ENCODE results near the gene PURA. TPM values are rescaled to one million over a fixed set of nuclear protein-coding genes. Genes with fewer than 3 reads are reported as not detected.

The PURA gene
- total RNA-seq, 1 donor from 2014 or later, result 9.2 TPM

- FAIRE-seq, result no peak
- no peak overlapping the region for H2AFZ ChIP-seq (ENCODE audit: low read depth, low read length)
- H3K9ac ChIP-seq (ENCODE audit: low read length), result no peak overlapping the region
- no peaks in the 10 kb centered on the region for H3K9me3 Mint-ChIP-seq (ENCODE audit: unreplicated experiment)
- H3K4me1 ChIP-seq (ENCODE audit: insufficient read depth, low read length), result no peaks in the 10 kb centered on the region
- H4K20me1 ChIP-seq (ENCODE audit: insufficient read depth, low read length), result no peaks in the 10 kb centered on the region
- peaks cover 25% of the 10 kb centered on the region for H3K27me3 Mint-ChIP-seq (ENCODE audit: low read depth, unreplicated experiment)
- no peaks in the 10 kb centered on the region for H3K79me2 ChIP-seq (ENCODE audit: insufficient read depth, low read length)
- H3K36me3 Mint-ChIP-seq (ENCODE audit: low read depth, unreplicated experiment), result no peaks in the 10 kb centered on the region
- H3K4me3 Mint-ChIP-seq (ENCODE audit: unreplicated experiment), result no peak overlapping the region
- H3K4me1 Mint-ChIP-seq (ENCODE audit: low read depth, unreplicated experiment), result no peaks in the 10 kb centered on the region
- H3K27ac Mint-ChIP-seq (ENCODE audit: unreplicated experiment), result no peak overlapping the region
- no peak overlapping the region for H3K27ac ChIP-seq (ENCODE audit: low read depth, low read length)
- no peak for DNase-seq (ENCODE audit: low read depth)
- H3K4me3 ChIP-seq (ENCODE audit: insufficient read depth, low read depth, low read length), result no peak overlapping the region
- no peaks in the 10 kb centered on the region for H3K36me3 ChIP-seq (ENCODE audit: insufficient read depth, low read length)
- TF ChIP-seq, protein P1, sequence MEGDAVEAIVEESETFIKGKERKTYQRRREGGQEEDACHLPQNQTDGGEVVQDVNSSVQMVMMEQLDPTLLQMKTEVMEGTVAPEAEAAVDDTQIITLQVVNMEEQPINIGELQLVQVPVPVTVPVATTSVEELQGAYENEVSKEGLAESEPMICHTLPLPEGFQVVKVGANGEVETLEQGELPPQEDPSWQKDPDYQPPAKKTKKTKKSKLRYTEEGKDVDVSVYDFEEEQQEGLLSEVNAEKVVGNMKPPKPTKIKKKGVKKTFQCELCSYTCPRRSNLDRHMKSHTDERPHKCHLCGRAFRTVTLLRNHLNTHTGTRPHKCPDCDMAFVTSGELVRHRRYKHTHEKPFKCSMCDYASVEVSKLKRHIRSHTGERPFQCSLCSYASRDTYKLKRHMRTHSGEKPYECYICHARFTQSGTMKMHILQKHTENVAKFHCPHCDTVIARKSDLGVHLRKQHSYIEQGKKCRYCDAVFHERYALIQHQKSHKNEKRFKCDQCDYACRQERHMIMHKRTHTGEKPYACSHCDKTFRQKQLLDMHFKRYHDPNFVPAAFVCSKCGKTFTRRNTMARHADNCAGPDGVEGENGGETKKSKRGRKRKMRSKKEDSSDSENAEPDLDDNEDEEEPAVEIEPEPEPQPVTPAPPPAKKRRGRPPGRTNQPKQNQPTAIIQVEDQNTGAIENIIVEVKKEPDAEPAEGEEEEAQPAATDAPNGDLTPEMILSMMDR (IDR thresholded peaks at IDR 0.05; ENCODE audit: insufficient read depth, low read depth, low read length), result no peak
- TF ChIP-seq EZH2 (IDR thresholded peaks at IDR 0.05; ENCODE audit: insufficient read depth, low read length), result no peak
- no peaks in the 10 kb centered on the region for H3K9me3 ChIP-seq (ENCODE audit: insufficient read depth, low read depth, low read length)
- no peak overlapping the region for H3K4me2 ChIP-seq (ENCODE audit: low read length)
- no peaks in the 10 kb centered on the region for H3K27me3 ChIP-seq (ENCODE audit: insufficient read depth, low read length)
Observed at GRCh38 chr5:140165923-140166270, 52.0 kb downstream of the PURA start.

DNA sequence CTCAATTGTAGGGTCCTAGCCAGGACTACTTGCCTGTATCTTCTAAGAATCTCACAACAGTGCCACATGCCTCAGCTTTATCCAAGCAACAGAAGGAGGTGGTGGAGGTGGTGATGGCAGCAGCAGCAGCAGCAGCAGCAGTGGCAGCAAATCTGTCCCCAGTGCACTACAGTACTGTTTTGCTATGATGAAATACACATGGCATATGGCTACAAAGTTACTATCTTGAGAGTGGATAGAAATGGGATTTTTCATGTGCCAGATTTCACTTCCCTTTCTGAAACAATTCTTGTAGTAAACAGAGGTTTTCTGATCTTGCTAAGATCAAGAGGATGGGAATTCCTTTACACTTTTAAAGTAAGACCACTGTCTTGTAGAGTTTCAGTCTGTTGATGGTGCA lies 53.0 kb downstream of the PURA start:
- Mint-ChIP-seq H3K4me1 (ENCODE audit: low read depth, unreplicated experiment) (no peaks in the 10 kb centered on the region), H3K27ac (ENCODE audit: unreplicated experiment) (no peak overlapping the region), H3K27me3 (ENCODE audit: low read depth, unreplicated experiment) (peaks cover 25% of the 10 kb centered on the region), H3K36me3 (ENCODE audit: low read depth, unreplicated experiment) (no peaks in the 10 kb centered on the region), H3K4me3 (ENCODE audit: unreplicated experiment) (no peak overlapping the region), H3K9me3 (ENCODE audit: unreplicated experiment) (no peaks in the 10 kb centered on the region)
- H3K27me3 ChIP-seq (ENCODE audit: insufficient read depth, low read length), result no peaks in the 10 kb centered on the region
- no peak for DNase-seq (ENCODE audit: low read depth)
- no peak overlapping the region for H3K9ac ChIP-seq (ENCODE audit: low read length)
- no peak overlapping the region for H2AFZ ChIP-seq (ENCODE audit: low read depth, low read length)
- no peaks in the 10 kb centered on the region for H3K4me1 ChIP-seq (ENCODE audit: insufficient read depth, low read length)
- H3K9me3 ChIP-seq (ENCODE audit: insufficient read depth, low read depth, low read length), result no peaks in the 10 kb centered on the region
- TF ChIP-seq, protein P1 (IDR thresholded peaks at IDR 0.05; ENCODE audit: insufficient read depth, low read depth, low read length), result no peak
- FAIRE-seq, result no peak
- no peak overlapping the region for H3K27ac ChIP-seq (ENCODE audit: low read depth, low read length)
- no peaks in the 10 kb centered on the region for H3K79me2 ChIP-seq (ENCODE audit: insufficient read depth, low read length)
- no peaks in the 10 kb centered on the region for H4K20me1 ChIP-seq (ENCODE audit: insufficient read depth, low read length)
- no peaks in the 10 kb centered on the region for H3K36me3 ChIP-seq (ENCODE audit: insufficient read depth, low read length)
- no peak overlapping the region for H3K4me3 ChIP-seq (ENCODE audit: insufficient read depth, low read depth, low read length)
- H3K4me2 ChIP-seq (ENCODE audit: low read length), result no peak overlapping the region

DNA sequence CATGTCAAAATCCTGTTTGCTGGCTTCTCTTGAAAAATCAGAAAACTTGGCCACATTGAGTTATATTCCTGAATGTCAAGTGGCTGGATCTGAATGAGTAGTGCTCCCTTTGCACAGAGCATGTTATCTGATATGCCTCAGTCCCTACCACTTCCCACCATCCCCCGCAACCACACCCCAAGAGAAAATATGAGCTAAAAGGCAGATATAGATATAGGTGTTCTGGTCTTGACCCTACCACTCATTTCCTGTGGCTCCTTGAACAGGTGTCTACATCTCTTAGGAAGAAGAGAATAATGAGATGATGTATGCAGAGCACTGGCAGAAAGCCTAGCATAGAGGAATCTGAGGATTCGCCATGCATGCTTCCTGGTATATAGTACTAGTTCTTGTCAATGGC lies 54.5 kb downstream of the PURA start:
- Histone ChIP-seq H3K27ac (ENCODE audit: low read depth, low read length) (no peak overlapping the region), H3K4me3 (ENCODE audit: insufficient read depth, low read depth, low read length) (no peak overlapping the region), H3K27me3 (ENCODE audit: insufficient read depth, low read length) (no peaks in the 10 kb centered on the region), H3K4me1 (ENCODE audit: insufficient read depth, low read length) (no peaks in the 10 kb centered on the region), H2AFZ (ENCODE audit: low read depth, low read length) (no peak overlapping the region), H3K9me3 (ENCODE audit: insufficient read depth, low read depth, low read length) (no peaks in the 10 kb centered on the region), H4K20me1 (ENCODE audit: insufficient read depth, low read length) (no peaks in the 10 kb centered on the region), H3K79me2 (ENCODE audit: insufficient read depth, low read length) (no peaks in the 10 kb centered on the region), H3K36me3 (ENCODE audit: insufficient read depth, low read length) (no peaks in the 10 kb centered on the region), H3K9ac (ENCODE audit: low read length) (no peak overlapping the region), H3K4me2 (ENCODE audit: low read length) (no peak overlapping the region)
- no peak overlapping the region for H3K27ac Mint-ChIP-seq (ENCODE audit: unreplicated experiment)
- peaks cover 27% of the 10 kb centered on the region for H3K27me3 Mint-ChIP-seq (ENCODE audit: low read depth, unreplicated experiment)
- FAIRE-seq (no peak), DNase-seq (ENCODE audit: low read depth) (no peak)
- no peaks in the 10 kb centered on the region for H3K4me1 Mint-ChIP-seq (ENCODE audit: low read depth, unreplicated experiment)
- H3K36me3 Mint-ChIP-seq (ENCODE audit: low read depth, unreplicated experiment), result no peaks in the 10 kb centered on the region
- TF ChIP-seq, protein P1 (IDR thresholded peaks at IDR 0.05; ENCODE audit: insufficient read depth, low read depth, low read length), result no peak
- no peak for TF ChIP-seq EZH2 (IDR thresholded peaks at IDR 0.05; ENCODE audit: insufficient read depth, low read length)
- H3K4me3 Mint-ChIP-seq (ENCODE audit: unreplicated experiment), result no peak overlapping the region
- H3K9me3 Mint-ChIP-seq (ENCODE audit: unreplicated experiment), result no peaks in the 10 kb centered on the region
